GM23338 (cell line): ENCODE measurements around the gene APOL6.

Source experiments
- CTCF ChIP-seq, 2 experiments: fragments of 200-600 bp in 1 of 2; sonication (generic) in 1 of 2; conservative IDR thresholded peaks; 2 replicates each; pipeline versions ENCODE4 v1.5.1 to v1.6.1; 2016 to 2017; ENCODE audit warnings: antibody characterized with exemption in 2 of 2, low read depth in 2 of 2, mild to moderate bottlenecking in 2 of 2, moderate library complexity in 1 of 2
- TF ChIP-seq, protein P1 (sequence below): IDR thresholded peaks from one replicate; pipeline ENCODE4 v1.6.1; 2018; ENCODE audit warnings: antibody characterized with exemption; ENCODE audit not compliant: unreplicated experiment

- no peak for TF ChIP-seq CTCF (conservative IDR thresholded peaks at IDR 0.05; ENCODE audit: low read depth in 2 of 2)
- TF ChIP-seq, protein P1, sequence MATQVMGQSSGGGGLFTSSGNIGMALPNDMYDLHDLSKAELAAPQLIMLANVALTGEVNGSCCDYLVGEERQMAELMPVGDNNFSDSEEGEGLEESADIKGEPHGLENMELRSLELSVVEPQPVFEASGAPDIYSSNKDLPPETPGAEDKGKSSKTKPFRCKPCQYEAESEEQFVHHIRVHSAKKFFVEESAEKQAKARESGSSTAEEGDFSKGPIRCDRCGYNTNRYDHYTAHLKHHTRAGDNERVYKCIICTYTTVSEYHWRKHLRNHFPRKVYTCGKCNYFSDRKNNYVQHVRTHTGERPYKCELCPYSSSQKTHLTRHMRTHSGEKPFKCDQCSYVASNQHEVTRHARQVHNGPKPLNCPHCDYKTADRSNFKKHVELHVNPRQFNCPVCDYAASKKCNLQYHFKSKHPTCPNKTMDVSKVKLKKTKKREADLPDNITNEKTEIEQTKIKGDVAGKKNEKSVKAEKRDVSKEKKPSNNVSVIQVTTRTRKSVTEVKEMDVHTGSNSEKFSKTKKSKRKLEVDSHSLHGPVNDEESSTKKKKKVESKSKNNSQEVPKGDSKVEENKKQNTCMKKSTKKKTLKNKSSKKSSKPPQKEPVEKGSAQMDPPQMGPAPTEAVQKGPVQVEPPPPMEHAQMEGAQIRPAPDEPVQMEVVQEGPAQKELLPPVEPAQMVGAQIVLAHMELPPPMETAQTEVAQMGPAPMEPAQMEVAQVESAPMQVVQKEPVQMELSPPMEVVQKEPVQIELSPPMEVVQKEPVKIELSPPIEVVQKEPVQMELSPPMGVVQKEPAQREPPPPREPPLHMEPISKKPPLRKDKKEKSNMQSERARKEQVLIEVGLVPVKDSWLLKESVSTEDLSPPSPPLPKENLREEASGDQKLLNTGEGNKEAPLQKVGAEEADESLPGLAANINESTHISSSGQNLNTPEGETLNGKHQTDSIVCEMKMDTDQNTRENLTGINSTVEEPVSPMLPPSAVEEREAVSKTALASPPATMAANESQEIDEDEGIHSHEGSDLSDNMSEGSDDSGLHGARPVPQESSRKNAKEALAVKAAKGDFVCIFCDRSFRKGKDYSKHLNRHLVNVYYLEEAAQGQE: no peak
Observed at GRCh38 chr22:35678836-35679235, 30.6 kb downstream of the APOL6 start.
